ENCODE data around the gene HIVEP3.

GRCh38 chr1:41769068-41769467 lies 149.7 kb downstream of the HIVEP3 start:
- TF ChIP-seq CTCF (IDR thresholded peaks at IDR 0.05): no peak
- TF ChIP-seq POLR2A (IDR thresholded peaks at IDR 0.05): no peak
